ENCODE results near the gene SLC16A2. TPM values are rescaled to one million over a fixed set of nuclear protein-coding genes. Genes with fewer than 3 reads are reported as not detected.

Gene SLC16A2
- total RNA-seq, 1 experiment from 2014 or later: 55.2 TPM

DNA sequence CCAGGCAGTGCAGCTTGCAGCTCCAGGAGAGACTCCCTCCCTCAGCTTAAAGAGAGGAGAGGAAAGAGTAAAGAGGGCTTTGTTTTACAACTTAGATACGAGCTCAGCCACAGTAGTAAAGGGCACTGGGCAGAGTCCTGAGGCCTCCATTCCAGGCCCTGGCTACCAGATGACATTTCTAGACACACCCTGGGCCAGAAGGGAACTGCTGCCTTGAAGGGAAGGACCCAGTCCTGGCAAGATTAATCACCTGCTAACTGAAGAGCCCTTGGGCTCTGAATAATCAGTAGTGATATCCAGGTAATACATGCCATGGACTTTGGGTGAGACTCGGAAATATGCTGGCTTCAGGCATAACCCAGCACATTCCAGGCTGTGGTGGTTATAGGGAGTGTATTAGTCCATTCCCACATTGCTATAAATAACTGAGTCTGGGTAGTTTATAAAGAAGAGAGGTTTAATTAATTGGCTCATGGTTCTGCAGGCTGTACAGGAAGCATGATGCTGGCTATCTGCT, 15.3 kb upstream of the SLC16A2 start:
- Mint-ChIP-seq H3K27ac (no peak overlapping the region), H3K4me1 (no peaks in the 10 kb centered on the region), H3K27me3 (ENCODE audit: low read depth) (no peaks in the 10 kb centered on the region; the same call in 1 of the 2 replicates), H3K4me3 (no peak overlapping the region), H3K9me3 (no peaks in the 10 kb centered on the region), H3K36me3 (no peaks in the 10 kb centered on the region)
- ChIA-PET POLR2A (no interaction called here), CTCF (no interaction called here)
- ATAC-seq: no peak
- no peak for DNase-seq (ENCODE audit: low spot score)
- TF ChIP-seq MYBL2 (CRISPR knock-in tag; IDR thresholded peaks at IDR 0.05): no peak
- no peak for TF ChIP-seq PREB (CRISPR knock-in tag; IDR thresholded peaks at IDR 0.05; ENCODE audit: borderline replicate concordance)

GRCh38 chrX:74408304-74408703, 13.0 kb upstream of the SLC16A2 start:
- POLR2A ChIA-PET: no interaction called here
- H3K27ac Mint-ChIP-seq: no peak overlapping the region
- CTCF ChIA-PET: no interaction called here

More at GRCh38 chrX:74408304-74408703, 13.0 kb upstream of the SLC16A2 start:
- Mint-ChIP-seq H3K4me3 (no peak overlapping the region), H3K27me3 (ENCODE audit: low read depth) (no peaks in the 10 kb centered on the region; the same call in 1 of the 2 replicates), H3K36me3 (peaks cover 4% of the 10 kb centered on the region; the same call in 1 of the 2 replicates), H3K4me1 (no peaks in the 10 kb centered on the region), H3K9me3 (peaks cover 4% of the 10 kb centered on the region)
- DNase-seq (ENCODE audit: low spot score) (no peak), ATAC-seq (no peak)
- TF ChIP-seq ZNF232 (CRISPR knock-in tag; IDR thresholded peaks at IDR 0.05) (no peak), FOXJ3 (CRISPR knock-in tag; IDR thresholded peaks at IDR 0.05; ENCODE audit: borderline replicate concordance) (no peak), TP53 (CRISPR knock-in tag; IDR thresholded peaks at IDR 0.05) (no peak), SMAD4 (CRISPR knock-in tag; IDR thresholded peaks at IDR 0.05) (no peak), ETV6 (CRISPR knock-in tag; IDR thresholded peaks at IDR 0.05) (no peak), NFE2L1 (CRISPR knock-in tag; IDR thresholded peaks at IDR 0.05) (no peak), GTF2I (CRISPR knock-in tag; conservative IDR thresholded peaks at IDR 0.05) (no peak), ERG (CRISPR knock-in tag; IDR thresholded peaks at IDR 0.05) (no peak)
- TF ChIP-seq, protein P1, sequence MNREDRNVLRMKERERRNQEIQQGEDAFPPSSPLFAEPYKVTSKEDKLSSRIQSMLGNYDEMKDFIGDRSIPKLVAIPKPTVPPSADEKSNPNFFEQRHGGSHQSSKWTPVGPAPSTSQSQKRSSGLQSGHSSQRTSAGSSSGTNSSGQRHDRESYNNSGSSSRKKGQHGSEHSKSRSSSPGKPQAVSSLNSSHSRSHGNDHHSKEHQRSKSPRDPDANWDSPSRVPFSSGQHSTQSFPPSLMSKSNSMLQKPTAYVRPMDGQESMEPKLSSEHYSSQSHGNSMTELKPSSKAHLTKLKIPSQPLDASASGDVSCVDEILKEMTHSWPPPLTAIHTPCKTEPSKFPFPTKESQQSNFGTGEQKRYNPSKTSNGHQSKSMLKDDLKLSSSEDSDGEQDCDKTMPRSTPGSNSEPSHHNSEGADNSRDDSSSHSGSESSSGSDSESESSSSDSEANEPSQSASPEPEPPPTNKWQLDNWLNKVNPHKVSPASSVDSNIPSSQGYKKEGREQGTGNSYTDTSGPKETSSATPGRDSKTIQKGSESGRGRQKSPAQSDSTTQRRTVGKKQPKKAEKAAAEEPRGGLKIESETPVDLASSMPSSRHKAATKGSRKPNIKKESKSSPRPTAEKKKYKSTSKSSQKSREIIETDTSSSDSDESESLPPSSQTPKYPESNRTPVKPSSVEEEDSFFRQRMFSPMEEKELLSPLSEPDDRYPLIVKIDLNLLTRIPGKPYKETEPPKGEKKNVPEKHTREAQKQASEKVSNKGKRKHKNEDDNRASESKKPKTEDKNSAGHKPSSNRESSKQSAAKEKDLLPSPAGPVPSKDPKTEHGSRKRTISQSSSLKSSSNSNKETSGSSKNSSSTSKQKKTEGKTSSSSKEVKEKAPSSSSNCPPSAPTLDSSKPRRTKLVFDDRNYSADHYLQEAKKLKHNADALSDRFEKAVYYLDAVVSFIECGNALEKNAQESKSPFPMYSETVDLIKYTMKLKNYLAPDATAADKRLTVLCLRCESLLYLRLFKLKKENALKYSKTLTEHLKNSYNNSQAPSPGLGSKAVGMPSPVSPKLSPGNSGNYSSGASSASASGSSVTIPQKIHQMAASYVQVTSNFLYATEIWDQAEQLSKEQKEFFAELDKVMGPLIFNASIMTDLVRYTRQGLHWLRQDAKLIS (CRISPR knock-in tag; IDR thresholded peaks at IDR 0.05; ENCODE audit: borderline replicate concordance): no peak
- TF ChIP-seq, protein P2, sequence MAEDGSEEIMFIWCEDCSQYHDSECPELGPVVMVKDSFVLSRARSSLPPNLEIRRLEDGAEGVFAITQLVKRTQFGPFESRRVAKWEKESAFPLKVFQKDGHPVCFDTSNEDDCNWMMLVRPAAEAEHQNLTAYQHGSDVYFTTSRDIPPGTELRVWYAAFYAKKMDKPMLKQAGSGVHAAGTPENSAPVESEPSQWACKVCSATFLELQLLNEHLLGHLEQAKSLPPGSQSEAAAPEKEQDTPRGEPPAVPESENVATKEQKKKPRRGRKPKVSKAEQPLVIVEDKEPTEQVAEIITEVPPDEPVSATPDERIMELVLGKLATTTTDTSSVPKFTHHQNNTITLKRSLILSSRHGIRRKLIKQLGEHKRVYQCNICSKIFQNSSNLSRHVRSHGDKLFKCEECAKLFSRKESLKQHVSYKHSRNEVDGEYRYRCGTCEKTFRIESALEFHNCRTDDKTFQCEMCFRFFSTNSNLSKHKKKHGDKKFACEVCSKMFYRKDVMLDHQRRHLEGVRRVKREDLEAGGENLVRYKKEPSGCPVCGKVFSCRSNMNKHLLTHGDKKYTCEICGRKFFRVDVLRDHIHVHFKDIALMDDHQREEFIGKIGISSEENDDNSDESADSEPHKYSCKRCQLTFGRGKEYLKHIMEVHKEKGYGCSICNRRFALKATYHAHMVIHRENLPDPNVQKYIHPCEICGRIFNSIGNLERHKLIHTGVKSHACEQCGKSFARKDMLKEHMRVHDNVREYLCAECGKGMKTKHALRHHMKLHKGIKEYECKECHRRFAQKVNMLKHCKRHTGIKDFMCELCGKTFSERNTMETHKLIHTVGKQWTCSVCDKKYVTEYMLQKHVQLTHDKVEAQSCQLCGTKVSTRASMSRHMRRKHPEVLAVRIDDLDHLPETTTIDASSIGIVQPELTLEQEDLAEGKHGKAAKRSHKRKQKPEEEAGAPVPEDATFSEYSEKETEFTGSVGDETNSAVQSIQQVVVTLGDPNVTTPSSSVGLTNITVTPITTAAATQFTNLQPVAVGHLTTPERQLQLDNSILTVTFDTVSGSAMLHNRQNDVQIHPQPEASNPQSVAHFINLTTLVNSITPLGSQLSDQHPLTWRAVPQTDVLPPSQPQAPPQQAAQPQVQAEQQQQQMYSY (CRISPR knock-in tag; IDR thresholded peaks at IDR 0.05): no peak
